Upper lobe of right lung (tissue), 1 donor: ENCODE results near the gene UBD. TPM values are rescaled to one million over a fixed set of nuclear protein-coding genes. Genes with fewer than 3 reads are reported as not detected.

ENCODE experiments used
- ATAC-seq: fragments of 200-7000 bp; cut with Tn5 transposase; one replicate; pipeline ENCODE4 v1.9.1; 2020; ENCODE audit warnings: mild to moderate bottlenecking, moderate library complexity
- DNase-seq: peaks from one replicate; pipeline ENCODE4 v3.0.0-alpha.2; 2020
- H3K27ac ChIP-seq: fragments of 200-600 bp; one replicate; pipeline ENCODE4 v1.8.0; 2022
- H3K27me3 ChIP-seq: fragments of 200-600 bp; one replicate; pipeline ENCODE4 v1.8.0; 2022; ENCODE audit warnings: mild to moderate bottlenecking
- H3K36me3 ChIP-seq: fragments of 200-600 bp; one replicate; pipeline ENCODE4 v1.8.0; 2022
- H3K4me1 ChIP-seq: fragments of 200-600 bp; one replicate; pipeline ENCODE4 v1.8.0; 2022
- H3K4me3 ChIP-seq: fragments of 200-600 bp; one replicate; pipeline ENCODE4 v1.8.0; 2022; ENCODE audit warnings: mild to moderate bottlenecking
- H3K9me3 ChIP-seq: fragments of 200-600 bp; one replicate; pipeline ENCODE4 v1.8.0; 2022
- intact Hi-C: fragments of 100-400 bp; cut with DNase I; formaldehyde crosslinking; loops from one replicate; pipeline ENCODE4 v1.11.0; 2022
- long read RNA-seq: library from polyadenylated mRNA; unstranded; transcript quantifications from one replicate; pipeline ENCODE4 v2.0.0, GENCODE V29; 2021
- total RNA-seq: library from RNA; stranded (reverse); fragmentation: NEBNext Ultra II Directional; extraction: Animal tissue kit (Norgen Biotek cat#: 25700); gene quantifications from one replicate; pipeline ENCODE4 v1.2.1, GENCODE V29; 2021
- TF ChIP-seq, protein P1 (sequence below): fragments of 200-600 bp; IDR thresholded peaks from one replicate; pipeline ENCODE4 v1.8.0; 2022; ENCODE audit warnings: antibody characterized with exemption
- donor health status: DM: no; HTN: yes; CAD: no; lungs with severe emphysema.

UBD gene
- total RNA-seq: 1.1 TPM
- long read RNA-seq: 0 reads

DNA sequence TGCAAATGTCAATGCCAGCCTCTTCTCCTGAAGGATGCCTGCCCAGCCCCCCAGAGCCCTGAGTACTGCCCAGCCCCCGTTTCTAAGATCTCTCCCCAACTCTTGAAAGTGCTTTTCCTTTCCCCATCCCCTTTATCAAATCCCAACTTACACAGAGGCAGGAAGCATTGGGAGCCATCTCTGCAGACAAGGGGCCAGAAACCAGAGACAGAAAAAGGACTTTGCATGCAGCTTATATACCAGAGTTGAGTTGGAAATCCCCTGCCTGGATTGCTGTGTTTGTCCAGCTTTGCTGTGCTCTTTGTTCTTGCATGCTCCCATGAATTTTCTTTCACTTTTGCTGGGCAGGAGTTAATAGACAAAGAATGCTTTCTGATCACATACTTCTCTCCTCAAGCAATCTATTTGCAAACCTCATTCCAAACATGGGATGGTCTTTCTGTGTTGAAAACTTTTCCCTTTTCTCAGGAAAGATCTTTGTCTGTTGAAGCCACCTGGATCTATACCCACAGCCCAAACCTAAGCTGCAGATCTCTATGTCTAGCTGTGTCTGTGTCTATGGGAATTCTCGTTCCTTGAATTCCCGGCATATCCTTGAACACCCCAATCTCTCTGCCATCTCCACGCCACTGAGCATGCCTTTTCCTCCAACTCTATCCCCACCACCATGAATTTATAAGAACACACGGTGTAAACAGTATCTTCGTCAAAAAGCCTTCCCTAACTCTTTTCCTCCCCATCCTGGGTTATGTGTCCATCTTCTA lies at the start of gene UBD:
TSS of gene UBD (minus strand) at position 209 of the 764 bp plus-strand sequence. CDS start at position 178, 31 bp downstream.
- TF ChIP-seq, protein P1, sequence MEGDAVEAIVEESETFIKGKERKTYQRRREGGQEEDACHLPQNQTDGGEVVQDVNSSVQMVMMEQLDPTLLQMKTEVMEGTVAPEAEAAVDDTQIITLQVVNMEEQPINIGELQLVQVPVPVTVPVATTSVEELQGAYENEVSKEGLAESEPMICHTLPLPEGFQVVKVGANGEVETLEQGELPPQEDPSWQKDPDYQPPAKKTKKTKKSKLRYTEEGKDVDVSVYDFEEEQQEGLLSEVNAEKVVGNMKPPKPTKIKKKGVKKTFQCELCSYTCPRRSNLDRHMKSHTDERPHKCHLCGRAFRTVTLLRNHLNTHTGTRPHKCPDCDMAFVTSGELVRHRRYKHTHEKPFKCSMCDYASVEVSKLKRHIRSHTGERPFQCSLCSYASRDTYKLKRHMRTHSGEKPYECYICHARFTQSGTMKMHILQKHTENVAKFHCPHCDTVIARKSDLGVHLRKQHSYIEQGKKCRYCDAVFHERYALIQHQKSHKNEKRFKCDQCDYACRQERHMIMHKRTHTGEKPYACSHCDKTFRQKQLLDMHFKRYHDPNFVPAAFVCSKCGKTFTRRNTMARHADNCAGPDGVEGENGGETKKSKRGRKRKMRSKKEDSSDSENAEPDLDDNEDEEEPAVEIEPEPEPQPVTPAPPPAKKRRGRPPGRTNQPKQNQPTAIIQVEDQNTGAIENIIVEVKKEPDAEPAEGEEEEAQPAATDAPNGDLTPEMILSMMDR: no peak
- H3K4me1 ChIP-seq: no peaks in the 10 kb centered on the region
- DNase-seq: no peak
- H3K27ac ChIP-seq: no peak within 1 kb of the TSS
- H3K27me3 ChIP-seq: peaks cover 29% of the 10 kb centered on the region
- H3K4me3 ChIP-seq: no peak within 1 kb of the TSS
- no peaks in the 10 kb centered on the region for H3K36me3 ChIP-seq
- H3K9me3 ChIP-seq: no peaks in the 10 kb centered on the region
- intact Hi-C loops: no loop called here
- no peak for ATAC-seq

DNA sequence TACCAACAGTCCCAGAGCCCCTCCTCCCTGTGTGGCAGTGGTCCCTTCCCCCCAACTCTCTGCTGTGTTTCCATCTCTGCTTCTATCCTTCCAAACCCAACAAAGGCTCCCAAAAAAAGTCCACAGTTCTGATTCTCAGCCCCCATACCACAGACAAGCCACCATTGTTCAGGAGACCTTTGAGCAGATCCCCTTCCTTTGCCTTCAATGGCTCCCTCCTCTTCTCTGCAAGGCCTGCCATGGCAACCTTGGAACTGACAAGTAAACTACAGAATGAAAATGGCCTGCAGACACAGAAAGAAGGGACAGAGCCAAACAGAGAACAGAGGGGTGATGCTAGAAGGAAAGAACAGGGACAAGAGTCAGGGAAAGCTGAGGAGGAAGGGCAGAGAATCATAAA lies 48.6 kb upstream of the UBD start:
- Histone ChIP-seq H3K27me3 (no peaks in the 10 kb centered on the region), H3K27ac (no peak overlapping the region), H3K36me3 (peaks cover 60% of the 10 kb centered on the region), H3K4me3 (no peak overlapping the region), H3K4me1 (no peaks in the 10 kb centered on the region), H3K9me3 (no peaks in the 10 kb centered on the region)
- DNase-seq (no peak), ATAC-seq (no peak)
- TF ChIP-seq, protein P1: no peak
- intact Hi-C loops: no loop called here

- H3K36me3 ChIP-seq: peaks cover 43% of the 10 kb centered on the region
- DNase-seq (no peak), ATAC-seq (no peak)
- no peaks in the 10 kb centered on the region for H3K9me3 ChIP-seq
- no peak overlapping the region for H3K4me3 ChIP-seq
- no peak overlapping the region for H3K27ac ChIP-seq
- H3K27me3 ChIP-seq: no peaks in the 10 kb centered on the region
- no peaks in the 10 kb centered on the region for H3K4me1 ChIP-seq
- TF ChIP-seq, protein P1: no peak
- intact Hi-C loops: no loop called here
Observed at GRCh38 chr6:29603930-29604329, 44.4 kb upstream of the UBD start.

- TF ChIP-seq, protein P1: no peak
- H3K4me1 ChIP-seq: no peaks in the 10 kb centered on the region
- intact Hi-C loops: no loop called here
- no peaks in the 10 kb centered on the region for H3K9me3 ChIP-seq
- no peak overlapping the region for H3K27ac ChIP-seq
- peaks cover 40% of the 10 kb centered on the region for H3K36me3 ChIP-seq
- H3K4me3 ChIP-seq: no peak overlapping the region
- DNase-seq (no peak), ATAC-seq (no peak)
- H3K27me3 ChIP-seq: no peaks in the 10 kb centered on the region
Observed at GRCh38 chr6:29603456-29603855, 43.9 kb upstream of the UBD start.

GRCh38 chr6:29602564-29603361 lies 43.2 kb upstream of the UBD start:
- no peaks in the 10 kb centered on the region for H3K27me3 ChIP-seq
- intact Hi-C loops: no loop called here
- TF ChIP-seq, protein P1: no peak
- no peak overlapping the region for H3K4me3 ChIP-seq
- no peaks in the 10 kb centered on the region for H3K9me3 ChIP-seq
- DNase-seq (no peak), ATAC-seq (no peak)
- H3K27ac ChIP-seq: no peak overlapping the region
- H3K4me1 ChIP-seq: no peaks in the 10 kb centered on the region
- H3K36me3 ChIP-seq: peaks cover 40% of the 10 kb centered on the region
